ENCODE measurements around the gene HSD11B1L. TPM values are rescaled to one million over a fixed set of nuclear protein-coding genes. Genes with fewer than 3 reads are reported as not detected.
"Not testable (repeated sequence)": the region's sequence is repeated elsewhere in the genome, so short reads cannot be mapped to it uniquely, and the experiment has no call there.

The HSD11B1L gene
- total RNA-seq, 2 donors from 2014 or later, result 3.2 to 5.2 TPM

GRCh38 chr19:5678071-5678718 is 2.6 kb upstream of the HSD11B1L start:
- Mint-ChIP-seq H3K36me3 (peaks cover 14 to 18% of the 10 kb centered on the region in 2 donors), H3K27ac (no peak overlapping the region), H3K9me3 (peaks cover 0 to 5% of the 10 kb centered on the region in 2 donors)
- DNase-seq (ENCODE audit: low spot score in 2 of 2) (no peak), ATAC-seq (no peak)

DNA sequence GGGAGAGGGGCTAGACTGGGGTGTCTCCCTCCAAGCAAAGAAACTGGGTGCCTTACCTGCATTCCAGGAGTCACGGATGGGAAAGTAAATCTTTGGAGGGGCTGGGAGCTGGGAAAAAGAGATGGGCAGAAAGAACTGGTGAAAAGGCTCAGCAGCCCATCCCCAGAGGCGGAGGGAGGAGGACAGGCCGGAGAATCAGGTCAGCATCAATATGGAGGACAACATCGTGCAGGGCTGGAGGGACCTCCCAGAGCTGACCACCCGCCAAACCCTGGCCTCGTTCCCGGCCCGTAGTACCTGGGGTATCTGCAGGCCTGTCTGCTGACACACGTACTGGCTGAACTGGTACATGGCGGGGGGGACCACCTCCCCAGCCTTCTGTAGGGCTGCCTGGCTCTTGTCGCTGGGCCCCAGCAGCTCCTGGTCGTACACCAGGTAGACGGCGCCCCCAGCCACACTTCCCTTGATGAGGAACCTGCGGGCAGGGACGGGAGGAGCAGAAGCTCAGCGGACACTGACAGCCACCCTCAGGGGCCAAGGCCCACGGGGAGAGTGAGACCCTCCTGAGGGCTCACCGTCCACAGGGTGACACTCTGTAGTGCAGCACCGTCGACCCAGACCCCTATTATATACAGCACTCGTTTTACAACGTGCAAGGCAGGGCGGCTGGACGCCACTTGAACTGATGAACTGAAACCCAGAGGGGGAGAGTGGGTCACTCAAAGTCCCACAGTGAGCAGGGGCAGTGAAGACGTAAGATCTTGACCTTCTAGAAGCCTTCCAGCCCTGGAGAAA is 1.3 kb upstream of the HSD11B1L start:
- peak in 1 of 2 donors; percentile 29 for DNase-seq (ENCODE audit: low spot score in 2 of 2)
- Mint-ChIP-seq H3K36me3 (peaks cover 14 to 18% of the 10 kb centered on the region in 2 donors), H3K9me3 (no peaks in the 10 kb centered on the region), H3K27ac (peak overlapping the region; percentile 88 to 100)
- no peak for ATAC-seq

DNA sequence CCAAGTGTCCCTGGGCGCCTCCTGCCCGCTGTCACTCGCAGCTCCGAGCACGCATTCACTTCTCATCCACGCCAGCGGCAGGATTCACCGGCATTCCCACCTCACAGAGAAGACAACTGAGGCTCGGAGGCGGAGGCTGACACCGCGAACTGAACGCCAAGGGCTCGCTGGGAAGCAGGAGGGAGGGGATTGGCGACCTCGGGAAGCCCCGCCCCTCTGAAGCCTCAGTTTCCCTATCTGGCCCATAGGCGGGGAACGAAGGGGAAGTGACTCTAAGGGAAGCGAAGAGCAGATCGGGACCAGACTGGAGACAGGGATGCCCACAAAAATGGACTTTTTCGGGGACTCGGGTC is 767 bp upstream of the HSD11B1L start:
- H3K27ac Mint-ChIP-seq, result peak overlapping the region; percentile 88 to 100
- peaks cover 14 to 18% of the 10 kb centered on the region in 2 donors for H3K36me3 Mint-ChIP-seq
- H3K9me3 Mint-ChIP-seq, result no peaks in the 10 kb centered on the region
- DNase-seq (ENCODE audit: low spot score in 2 of 2) (no peak), ATAC-seq (peak; percentile 0 to 1)

DNA sequence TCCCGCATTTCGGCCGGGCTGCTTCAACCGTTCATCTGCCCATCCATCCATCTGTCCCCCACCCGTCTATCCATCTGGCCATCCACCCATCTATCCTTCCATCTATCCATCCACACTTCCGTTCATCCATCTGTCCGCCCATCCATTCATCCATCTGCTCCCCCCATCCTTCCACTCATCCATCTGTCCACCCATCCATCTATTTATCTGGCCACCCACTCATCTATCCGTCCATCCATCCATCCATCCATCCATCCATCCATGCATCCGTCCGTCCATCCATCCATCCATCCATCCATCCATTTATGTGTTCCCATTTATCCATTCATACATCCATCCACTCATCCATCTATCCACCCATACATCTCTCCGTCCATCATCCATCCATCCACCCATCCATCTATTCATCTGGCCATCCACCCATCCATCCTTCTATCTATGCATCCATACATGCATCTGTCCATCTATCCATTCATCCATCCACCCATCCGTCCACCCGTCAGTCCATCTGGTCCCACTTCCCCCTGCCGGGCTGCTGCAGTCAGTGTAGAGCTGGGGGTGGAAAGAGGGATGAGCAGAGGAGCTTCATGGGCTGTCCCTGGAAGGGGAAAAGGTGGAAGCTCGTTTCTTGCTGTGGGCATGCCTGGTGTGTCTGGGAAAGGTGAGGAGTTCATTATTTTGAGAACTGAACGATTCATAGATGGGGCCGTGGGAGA is 722 bp downstream of the HSD11B1L start:
- peaks cover 14 to 18% of the 10 kb centered on the region in 2 donors for H3K36me3 Mint-ChIP-seq
- no peaks in the 10 kb centered on the region for H3K9me3 Mint-ChIP-seq
- DNase-seq (ENCODE audit: low spot score in 2 of 2) (no peak), ATAC-seq (no peak)
- H3K27ac Mint-ChIP-seq, result peak overlapping the region in 1 of 2 donors; percentile 7

DNA sequence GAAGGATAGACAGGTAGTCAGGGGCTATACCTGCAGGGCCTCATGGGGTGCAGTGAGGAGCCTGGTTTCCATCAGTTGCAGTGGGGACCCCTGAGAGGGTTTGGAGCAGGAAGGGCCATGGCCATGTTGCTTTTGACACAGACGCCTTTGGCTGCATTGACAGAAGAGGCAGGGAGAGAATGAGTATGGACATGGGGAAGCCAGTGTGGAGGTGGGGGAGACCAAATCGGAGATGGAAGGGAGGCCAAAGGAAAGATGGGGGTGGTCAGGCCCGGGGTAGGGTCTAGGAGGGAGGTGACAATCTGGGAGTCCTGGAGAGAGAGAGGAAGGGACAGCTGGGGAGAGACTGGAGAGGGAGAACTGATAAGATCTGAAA is 1.3 kb downstream of the HSD11B1L start:
- peaks cover 14 to 18% of the 10 kb centered on the region in 2 donors for H3K36me3 Mint-ChIP-seq
- no peak for ATAC-seq
- DNase-seq (ENCODE audit: low spot score in 2 of 2), result no peak
- no peaks in the 10 kb centered on the region for H3K9me3 Mint-ChIP-seq
- H3K27ac Mint-ChIP-seq, result peak overlapping the region in 1 of 2 donors; percentile 44

GRCh38 chr19:5683177-5683886 is 2.5 kb downstream of the HSD11B1L start:
- DNase-seq (ENCODE audit: low spot score in 2 of 2), result no peak
- Mint-ChIP-seq H3K27ac (no peak overlapping the region), H3K36me3 (peaks cover 14 to 18% of the 10 kb centered on the region in 2 donors), H3K9me3 (no peaks in the 10 kb centered on the region)
- ATAC-seq, result no peak

DNA sequence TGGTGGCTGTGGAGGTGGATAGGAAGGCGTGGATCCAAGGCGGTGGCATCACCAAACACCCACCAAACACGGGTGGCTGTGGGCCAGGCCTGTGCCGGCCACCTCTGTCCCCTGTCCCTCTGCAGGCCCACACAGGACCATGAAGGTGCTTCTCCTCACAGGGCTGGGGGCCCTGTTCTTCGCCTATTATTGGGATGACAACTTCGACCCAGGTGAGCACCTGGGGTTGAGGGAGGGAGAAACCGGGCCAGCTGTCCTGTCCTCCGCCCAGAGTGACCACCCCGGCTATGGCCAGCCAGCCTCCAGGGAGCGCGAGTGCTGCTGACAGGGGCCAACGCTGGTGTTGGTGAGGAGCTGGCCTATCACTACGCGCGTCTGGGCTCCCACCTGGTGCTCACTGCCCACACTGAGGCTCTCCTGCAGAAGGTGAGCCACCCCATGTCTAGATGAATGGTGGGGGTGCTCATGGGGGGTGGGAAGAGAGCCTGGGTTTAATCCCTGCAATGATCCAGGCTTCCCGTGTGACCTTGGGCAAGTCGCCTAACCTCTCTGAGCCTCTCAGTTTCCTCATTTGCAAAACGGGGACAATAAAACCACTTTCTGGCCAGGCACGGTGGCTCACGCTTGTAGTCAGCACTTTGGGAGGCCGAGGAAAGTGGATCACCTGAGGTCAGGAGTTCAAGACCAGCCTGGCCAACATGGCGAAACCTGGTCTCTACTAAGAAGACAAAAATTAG is 4.0 kb downstream of the HSD11B1L start:
- H3K9me3 Mint-ChIP-seq, result no peaks in the 10 kb centered on the region
- H3K36me3 Mint-ChIP-seq, result peaks cover 5 to 10% of the 10 kb centered on the region in 2 donors
- no peak for DNase-seq (ENCODE audit: low spot score in 2 of 2)
- no peak overlapping the region for H3K27ac Mint-ChIP-seq
- no peak for ATAC-seq

DNA sequence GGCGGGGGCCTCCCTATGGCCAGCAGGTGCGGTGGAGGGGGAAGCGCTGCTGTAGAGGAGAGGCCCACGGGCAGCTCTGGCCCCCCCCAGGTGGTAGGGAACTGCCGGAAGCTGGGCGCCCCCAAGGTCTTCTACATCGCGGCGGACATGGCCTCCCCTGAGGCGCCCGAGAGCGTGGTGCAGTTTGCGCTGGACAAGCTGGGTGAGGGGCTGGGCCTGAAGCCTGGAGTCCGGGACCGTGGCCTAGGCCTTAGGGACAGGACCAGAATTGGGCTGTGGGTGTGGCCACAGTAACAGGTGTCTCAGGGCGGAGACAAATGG is 5.5 kb downstream of the HSD11B1L start:
- no peak for ATAC-seq
- no peaks in the 10 kb centered on the region for H3K9me3 Mint-ChIP-seq
- DNase-seq (ENCODE audit: low spot score in 2 of 2), result peak in 1 of 2 donors; percentile 73
- H3K36me3 Mint-ChIP-seq, result peaks cover 11 to 15% of the 10 kb centered on the region in 2 donors
- peak overlapping the region; percentile 77 to 94 for H3K27ac Mint-ChIP-seq

DNA sequence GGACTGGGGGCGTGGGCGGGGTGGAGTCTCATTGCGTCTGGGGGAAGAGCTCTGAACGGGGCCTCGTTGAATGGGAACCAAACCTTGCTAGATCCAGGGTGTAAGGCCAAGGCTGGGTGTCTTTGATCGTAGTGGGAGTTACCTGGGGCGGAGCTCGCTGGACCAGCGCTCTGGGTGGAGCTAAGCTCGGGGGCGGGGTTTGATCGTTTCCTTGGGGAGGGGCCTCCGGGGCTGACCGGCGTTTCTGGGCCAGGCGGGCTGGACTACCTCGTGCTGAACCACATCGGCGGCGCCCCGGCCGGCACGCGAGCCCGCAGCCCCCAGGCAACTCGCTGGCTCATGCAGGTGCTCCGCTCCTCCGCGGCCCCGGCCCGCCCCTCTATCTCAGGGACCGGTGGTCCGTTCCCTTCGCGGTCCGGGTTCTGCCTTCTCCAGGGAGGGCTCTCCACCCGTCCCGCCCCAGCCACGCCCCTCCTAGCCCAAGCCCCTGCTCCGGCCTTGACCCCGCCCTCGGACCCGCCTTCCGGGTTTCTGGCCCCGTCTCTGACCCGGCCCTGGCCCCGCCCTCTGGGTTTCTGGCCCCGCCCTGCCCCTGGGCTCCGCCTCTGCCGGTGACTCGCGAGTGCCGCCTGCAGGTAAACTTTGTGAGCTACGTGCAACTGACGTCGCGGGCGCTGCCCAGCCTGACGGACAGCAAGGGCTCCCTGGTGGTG is 6.0 kb downstream of the HSD11B1L start:
- peaks cover 11 to 19% of the 10 kb centered on the region in 2 donors for H3K36me3 Mint-ChIP-seq
- H3K27ac Mint-ChIP-seq, result peak overlapping the region; percentile 77 to 94
- ATAC-seq (peak; percentile 58 to 74), DNase-seq (ENCODE audit: low spot score in 2 of 2) (peak; percentile 97 to 100)
- H3K9me3 Mint-ChIP-seq, result no peaks in the 10 kb centered on the region

GRCh38 chr19:5687360-5688198 is 6.8 kb downstream of the HSD11B1L start:
- DNase-seq (ENCODE audit: low spot score in 2 of 2) (no peak), ATAC-seq (no peak)
- peaks cover 19 to 27% of the 10 kb centered on the region in 2 donors for H3K36me3 Mint-ChIP-seq
- peak overlapping the region in 1 of 2 donors; percentile 31 for H3K27ac Mint-ChIP-seq
- no peaks in the 10 kb centered on the region for H3K9me3 Mint-ChIP-seq

- Mint-ChIP-seq H3K36me3 (peaks cover 19 to 27% of the 10 kb centered on the region in 2 donors), H3K27ac (peak overlapping the region in 1 of 2 donors; percentile 31)
- H3K9me3 Mint-ChIP-seq; DNase-seq (ENCODE audit: low spot score in 2 of 2); ATAC-seq: not testable (repeated sequence)
These were observed 7.5 kb downstream of the HSD11B1L start for GRCh38 chr19:5688262-5688881.

- no peaks in the 10 kb centered on the region for H3K9me3 Mint-ChIP-seq
- DNase-seq (ENCODE audit: low spot score in 2 of 2) (peak; percentile 99 to 100), ATAC-seq (peak; percentile 50 to 57)
- peaks cover 19 to 27% of the 10 kb centered on the region in 2 donors for H3K36me3 Mint-ChIP-seq
- H3K27ac Mint-ChIP-seq, result peak within 1 kb of the TSS; percentile 99
These were observed 9.5 kb downstream of the HSD11B1L start, which contains the start of gene RPL36 for GRCh38 chr19:5690125-5690954. Gene RPL36 (plus strand): TSS chr19:5690295. CDS start chr19:5690508, 213 bp downstream.

DNA sequence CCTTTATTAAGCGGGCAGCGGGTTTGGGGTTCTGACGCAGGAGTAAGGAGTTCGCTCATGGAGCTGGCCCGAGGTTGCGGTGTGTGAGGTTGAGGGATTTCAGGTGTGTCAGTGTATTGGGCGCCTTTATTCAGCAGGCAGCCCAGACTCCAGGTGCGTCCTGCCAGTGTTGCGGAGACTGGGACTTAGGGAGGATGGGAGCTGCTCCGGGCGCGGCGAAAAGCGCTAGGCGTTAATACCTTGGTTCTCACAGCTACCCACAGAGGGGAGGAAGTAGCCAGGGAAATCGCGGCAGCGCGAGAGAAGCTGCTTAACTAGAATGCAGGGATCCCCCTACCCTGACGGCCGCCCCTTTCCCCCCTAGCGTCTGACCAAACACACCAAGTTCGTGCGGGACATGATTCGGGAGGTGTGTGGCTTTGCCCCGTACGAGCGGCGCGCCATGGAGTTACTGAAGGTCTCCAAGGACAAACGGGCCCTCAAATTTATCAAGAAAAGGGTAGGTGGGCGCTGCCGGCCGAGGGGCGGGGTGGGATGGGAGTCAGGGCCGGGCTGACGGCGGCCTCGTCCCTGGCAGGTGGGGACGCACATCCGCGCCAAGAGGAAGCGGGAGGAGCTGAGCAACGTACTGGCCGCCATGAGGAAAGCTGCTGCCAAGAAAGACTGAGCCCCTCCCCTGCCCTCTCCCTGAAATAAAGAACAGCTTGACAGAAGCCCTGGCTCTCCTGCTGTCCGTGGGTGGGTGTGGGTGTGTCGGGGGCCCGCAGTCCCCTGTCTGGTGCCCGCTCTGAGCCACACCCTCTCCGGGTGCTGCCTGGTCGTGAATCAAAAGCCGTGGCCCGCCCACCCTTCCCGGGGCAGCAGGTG is 10.4 kb downstream of the HSD11B1L start:
- Mint-ChIP-seq H3K27ac (peak overlapping the region; percentile 99), H3K36me3 (peaks cover 19 to 27% of the 10 kb centered on the region in 2 donors), H3K9me3 (no peaks in the 10 kb centered on the region)
- ATAC-seq (peak in 1 of 2 donors; percentile 4), DNase-seq (ENCODE audit: low spot score in 2 of 2) (peak in 1 of 2 donors; percentile 61)

Data from activated naive CD4-positive, alpha-beta T cell treated with anti-CD3 and anti-CD28 coated beads, Interleukin-2, amount 50 U/mL, for 72 hours (primary cell).